K562 (cell line): ENCODE measurements around the gene CD82. TPM values are rescaled to one million over a fixed set of nuclear protein-coding genes. Genes with fewer than 3 reads are reported as not detected.

ENCODE experiments used
- ATF3 ChIP-seq, 2 experiments: fragments of 450-650 bp in 1 of 2; sonication (generic) in 1 of 2; formaldehyde crosslinking in 1 of 2; IDR thresholded peaks in 1 of 2; conservative IDR thresholded peaks in 1 of 2; 2 replicates each; pipeline versions ENCODE4 v1.6.1 to v1.8.1; 2016 to 2023; ENCODE audit warnings: mild to moderate bottlenecking in 2 of 2, moderate library complexity in 2 of 2, inconsistent platforms in 1 of 2, missing genetic modification reagents in 1 of 2
- BCOR ChIP-seq: fragments of 450-650 bp; IDR thresholded peaks from 2 replicates; pipeline ENCODE4 v1.6.1; 2016
- CBFA2T2 ChIP-seq: fragments of 450-650 bp; conservative IDR thresholded peaks from 2 replicates; pipeline ENCODE4 v1.6.1; 2017; ENCODE audit warnings: mild to moderate bottlenecking
- CBX3 ChIP-seq, 2 experiments: IDR thresholded peaks; 1 replicate in 1 of 2; 2 replicates in 1 of 2; pipeline ENCODE4 v1.6.1; 2012; ENCODE audit warnings: inconsistent platforms in 2 of 2, low read length in 2 of 2, borderline replicate concordance in 1 of 2, control low read depth in 1 of 2
- CCNT2 ChIP-seq: IDR thresholded peaks from 2 replicates; pipeline ENCODE4 v1.6.1; 2011; ENCODE audit warnings: borderline replicate concordance, low read depth, mild to moderate bottlenecking, moderate library complexity, mixed read lengths, low read length; ENCODE audit not compliant: insufficient read length; ENCODE audit errors: extremely low read depth
- DNMT1 ChIP-seq: fragments of 450-650 bp; IDR thresholded peaks from 2 replicates; pipeline ENCODE4 v1.6.1; 2016; ENCODE audit warnings: antibody characterized with exemption, mild to moderate bottlenecking
- DPF2 ChIP-seq: fragments of 450-650 bp; IDR thresholded peaks from 2 replicates; pipeline ENCODE4 v1.6.1; 2016
- HOXB6 ChIP-seq: fragments of 250-450 bp; sonication (Bioruptor Pico); IDR thresholded peaks from 2 replicates; pipeline ENCODE4 v1.5.1; 2022; ENCODE audit warnings: mild to moderate bottlenecking, borderline replicate concordance
- JUN ChIP-seq, 2 experiments: sonication (generic) in 1 of 2; formaldehyde crosslinking in 1 of 2; IDR thresholded peaks; 2 replicates each; pipeline versions ENCODE4 v1.6.1 to v1.8.0; 2012 to 2022; ENCODE audit warnings: borderline replicate concordance in 2 of 2, mild to moderate bottlenecking in 2 of 2, improper control_type of control experiment in 1 of 2, low read depth in 1 of 2, low read length in 1 of 2, missing genetic modification reagents in 1 of 2
- MLX ChIP-seq, 2 experiments: fragments of 450-650 bp in 1 of 2; sonication (generic) in 1 of 2; formaldehyde crosslinking; conservative IDR thresholded peaks; 2 replicates each; pipeline versions ENCODE4 v1.4.0 to v1.8.1; 2020 to 2022; ENCODE audit warnings: mild to moderate bottlenecking in 1 of 2, missing genetic modification reagents in 1 of 2
- PHF8 ChIP-seq: fragments of 200-600 bp; sonication (generic); IDR thresholded peaks from 2 replicates; pipeline ENCODE4 v1.6.1; 2012; ENCODE audit warnings: mixed run types, mild to moderate bottlenecking, inconsistent platforms, low read length, moderate library complexity, borderline replicate concordance
- POLR2B ChIP-seq: fragments of 450-650 bp; IDR thresholded peaks from 2 replicates; pipeline ENCODE4 v1.6.1; 2018; ENCODE audit warnings: low read depth; ENCODE audit not compliant: partially characterized antibody
- POLR3A ChIP-seq: IDR thresholded peaks from 2 replicates; pipeline ENCODE4 v1.6.1; 2011; ENCODE audit warnings: borderline replicate concordance, mild to moderate bottlenecking, moderate library complexity; ENCODE audit not compliant: insufficient read length, insufficient read depth; ENCODE audit errors: extremely low read depth
- RCOR1 ChIP-seq, 2 experiments: IDR thresholded peaks; 2 replicates each; pipeline ENCODE4 v1.6.1; 2012; ENCODE audit warnings: low read depth in 2 of 2, low read length in 2 of 2, borderline replicate concordance in 1 of 2, improper control_type of control experiment in 1 of 2
- SMAD4 ChIP-seq: fragments of 250-450 bp; sonication (Bioruptor Pico); conservative IDR thresholded peaks from 2 replicates; pipeline ENCODE4 v1.8.0; 2021; ENCODE audit warnings: inconsistent platforms, mild to moderate bottlenecking, moderate library complexity
- SRSF7 ChIP-seq: fragments of 200-400 bp; formaldehyde crosslinking; optimal IDR thresholded peaks from 2 replicates; pipeline ENCODE3; 2017; ENCODE audit warnings: mild to moderate bottlenecking, low read depth, low read length
- TFAM ChIP-seq: fragments of 250-450 bp; sonication (Bioruptor Pico); conservative IDR thresholded peaks from 2 replicates; pipeline ENCODE4 v1.5.0; 2021; ENCODE audit warnings: mild to moderate bottlenecking, moderate library complexity
- ZNF780A ChIP-seq: fragments of 250-450 bp; sonication (Bioruptor Pico); IDR thresholded peaks from 2 replicates; pipeline ENCODE4 v1.5.0; 2021; ENCODE audit warnings: mild to moderate bottlenecking
- polyA plus RNA-seq, 8 experiments: library from polyadenylated mRNA; depleted of rRNA in 4 of 8; stranded (reverse) in 5 of 8; unstranded in 3 of 8; fragments of >200 nt; fragmentation: Nextera tagmentation in 2 of 8; fragmentation: Illumina TruSeq in 1 of 8; extraction: Ambion mirVana in 2 of 8; extraction: Trizol in 1 of 8; gene quantifications; 2 replicates each; pipeline versions ENCODE4 v1.2.1 to v1.2.3, GENCODE V29; 2011 to 2014; ENCODE audit warnings: inconsistent platforms in 1 of 8, missing spikeins in 1 of 8
- total RNA-seq, 7 experiments: library from RNA; depleted of rRNA in 6 of 7; stranded (reverse); fragments of >200 nt in 6 of 7; fragmentation: Illumina TruSeq in 2 of 7; extraction: Trizol in 2 of 7; gene quantifications; 2 replicates each; pipeline versions ENCODE4 v1.2.1 to v1.2.3, GENCODE V29; 2011 to 2021; ENCODE audit warnings: low replicate concordance in 1 of 7
- TF ChIP-seq, protein P1 (sequence below): fragments of 250-450 bp; sonication (Bioruptor Pico); IDR thresholded peaks from 2 replicates; pipeline ENCODE4 v1.8.0; 2021; ENCODE audit warnings: moderate library complexity, mild to moderate bottlenecking, inconsistent platforms
- TF ChIP-seq, protein P2 (sequence below): sonication (generic); formaldehyde crosslinking; IDR thresholded peaks from 2 replicates; pipeline ENCODE4 v1.8.1; 2023; ENCODE audit warnings: mild to moderate bottlenecking, missing genetic modification reagents

CD82 gene
- total and polyA plus RNA-seq, 9 of the 15 experiments (the other 6 are each of a cell fraction or from before 2014, with no cell fraction given), result 0.27 to 9.4 (median 3.0) TPM

- TF ChIP-seq, protein P1, sequence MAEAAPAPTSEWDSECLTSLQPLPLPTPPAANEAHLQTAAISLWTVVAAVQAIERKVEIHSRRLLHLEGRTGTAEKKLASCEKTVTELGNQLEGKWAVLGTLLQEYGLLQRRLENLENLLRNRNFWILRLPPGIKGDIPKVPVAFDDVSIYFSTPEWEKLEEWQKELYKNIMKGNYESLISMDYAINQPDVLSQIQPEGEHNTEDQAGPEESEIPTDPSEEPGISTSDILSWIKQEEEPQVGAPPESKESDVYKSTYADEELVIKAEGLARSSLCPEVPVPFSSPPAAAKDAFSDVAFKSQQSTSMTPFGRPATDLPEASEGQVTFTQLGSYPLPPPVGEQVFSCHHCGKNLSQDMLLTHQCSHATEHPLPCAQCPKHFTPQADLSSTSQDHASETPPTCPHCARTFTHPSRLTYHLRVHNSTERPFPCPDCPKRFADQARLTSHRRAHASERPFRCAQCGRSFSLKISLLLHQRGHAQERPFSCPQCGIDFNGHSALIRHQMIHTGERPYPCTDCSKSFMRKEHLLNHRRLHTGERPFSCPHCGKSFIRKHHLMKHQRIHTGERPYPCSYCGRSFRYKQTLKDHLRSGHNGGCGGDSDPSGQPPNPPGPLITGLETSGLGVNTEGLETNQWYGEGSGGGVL, result no peak
- TF ChIP-seq ZNF780A (CRISPR knock-in tag) (no peak), POLR2B (no peak), PHF8 (no peak), TFAM (CRISPR knock-in tag) (no peak), SMAD4 (CRISPR knock-in tag) (no peak), CBX3 (IDR thresholded peaks at IDR 0.05; ENCODE audit: borderline replicate concordance in 1 of 2, low read length in 2 of 2) (peak in 1 of 2 experiments; percentile 58; a peak in 1 of 3 replicates), CCNT2 (no peak), SRSF7 (no peak), MLX (CRISPR knock-in tag; conservative IDR thresholded peaks at IDR 0.05) (no peak), DNMT1 (no peak), POLR3A (no peak), JUN (IDR thresholded peaks at IDR 0.05; ENCODE audit: borderline replicate concordance, low read depth, low read length) (no peak), JUN (CRISPR knock-in tag; IDR thresholded peaks at IDR 0.05; ENCODE audit: borderline replicate concordance) (no peak), ATF3 (IDR thresholded peaks at IDR 0.05) (no peak), ATF3 (CRISPR knock-in tag; conservative IDR thresholded peaks at IDR 0.05) (no peak), CBFA2T2 (peak; percentile 34), BCOR (peak; percentile 91), HOXB6 (CRISPR knock-in tag) (no peak), RCOR1 (IDR thresholded peaks at IDR 0.05; ENCODE audit: borderline replicate concordance in 1 of 2, low read depth in 2 of 2, low read length in 2 of 2) (0 out of 4 replicates have a peak, but pooled peaks of 1 of the 2 experiments have one; percentile 15), DPF2 (0 out of 2 replicates have a peak, but pooled peaks have one; percentile 10)
- TF ChIP-seq, protein P2, sequence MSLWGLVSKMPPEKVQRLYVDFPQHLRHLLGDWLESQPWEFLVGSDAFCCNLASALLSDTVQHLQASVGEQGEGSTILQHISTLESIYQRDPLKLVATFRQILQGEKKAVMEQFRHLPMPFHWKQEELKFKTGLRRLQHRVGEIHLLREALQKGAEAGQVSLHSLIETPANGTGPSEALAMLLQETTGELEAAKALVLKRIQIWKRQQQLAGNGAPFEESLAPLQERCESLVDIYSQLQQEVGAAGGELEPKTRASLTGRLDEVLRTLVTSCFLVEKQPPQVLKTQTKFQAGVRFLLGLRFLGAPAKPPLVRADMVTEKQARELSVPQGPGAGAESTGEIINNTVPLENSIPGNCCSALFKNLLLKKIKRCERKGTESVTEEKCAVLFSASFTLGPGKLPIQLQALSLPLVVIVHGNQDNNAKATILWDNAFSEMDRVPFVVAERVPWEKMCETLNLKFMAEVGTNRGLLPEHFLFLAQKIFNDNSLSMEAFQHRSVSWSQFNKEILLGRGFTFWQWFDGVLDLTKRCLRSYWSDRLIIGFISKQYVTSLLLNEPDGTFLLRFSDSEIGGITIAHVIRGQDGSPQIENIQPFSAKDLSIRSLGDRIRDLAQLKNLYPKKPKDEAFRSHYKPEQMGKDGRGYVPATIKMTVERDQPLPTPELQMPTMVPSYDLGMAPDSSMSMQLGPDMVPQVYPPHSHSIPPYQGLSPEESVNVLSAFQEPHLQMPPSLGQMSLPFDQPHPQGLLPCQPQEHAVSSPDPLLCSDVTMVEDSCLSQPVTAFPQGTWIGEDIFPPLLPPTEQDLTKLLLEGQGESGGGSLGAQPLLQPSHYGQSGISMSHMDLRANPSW, result no peak
Measured at GRCh38 chr11:44533921-44534711, 31.3 kb upstream of the CD82 start (continued).
